Upper lobe of left lung (tissue), 6 donors: Measurements from ENCODE around the gene BABAM2. TPM values are rescaled to one million over a fixed set of nuclear protein-coding genes. Genes with fewer than 3 reads are reported as not detected.
"Not testable (repeated sequence)": the region's sequence is repeated elsewhere in the genome, so short reads cannot be mapped to it uniquely, and the experiment has no call there.

Source experiments
- ATAC-seq, 2 donors: fragments of 200-7000 bp; cut with Tn5 transposase; one replicate each; pipeline ENCODE4 v1.9.1; 2022; ENCODE audit warnings: mild to moderate bottlenecking in 2 of 2, moderate library complexity in 2 of 2; ENCODE audit not compliant: low FRiP score in 2 of 2
- DNase-seq, 2 donors: peaks; one replicate each; pipeline ENCODE4 v3.0.0-alpha.2; 2019 to 2020
- H3K27ac ChIP-seq, 4 donors: fragments of 200-600 bp; sonication (generic); one replicate each; pipeline ENCODE4 v1.5.1; 2016 to 2019
- H3K27me3 ChIP-seq, 4 donors: fragments of 200-600 bp; sonication (generic); one replicate each; pipeline ENCODE4 v1.5.1; 2017 to 2019
- H3K36me3 ChIP-seq, 4 donors: fragments of 200-600 bp; sonication (generic); one replicate each; pipeline ENCODE4 v1.5.1; 2016 to 2019
- H3K4me1 ChIP-seq, 4 donors: fragments of 200-600 bp; sonication (generic); one replicate each; pipeline ENCODE4 v1.5.1; 2018 to 2019
- H3K4me3 ChIP-seq, 4 donors: fragments of 200-600 bp; sonication (generic); one replicate each; pipeline ENCODE4 v1.5.1; 2017 to 2019; ENCODE audit warnings: mild to moderate bottlenecking in 2 of 4, moderate library complexity in 1 of 4
- H3K9me3 ChIP-seq, 4 donors: fragments of 200-600 bp; sonication (generic); one replicate each; pipeline ENCODE4 v1.5.1; 2018 to 2019
- CTCF ChIP-seq, 6 experiments: fragments of 450-650 bp in 4 of 6; fragments of 200-600 bp in 2 of 6; sonication (generic) in 2 of 6; IDR thresholded peaks; one replicate each; pipeline ENCODE4 v1.5.1; 2016 to 2019; ENCODE audit warnings: antibody characterized with exemption in 6 of 6
- EP300 ChIP-seq, 4 donors: sonication (generic); formaldehyde crosslinking; IDR thresholded peaks; one replicate each; pipeline ENCODE4 v1.5.1; 2017; ENCODE audit warnings: antibody characterized with exemption in 4 of 4, control low read depth in 2 of 4
- POLR2A ChIP-seq, 4 donors: fragments of 450-650 bp; IDR thresholded peaks; one replicate each; pipeline ENCODE4 v1.5.1; 2016 to 2017; ENCODE audit warnings: antibody characterized with exemption in 4 of 4, mild to moderate bottlenecking in 2 of 4
- POLR2AphosphoS5 ChIP-seq, 2 donors: sonication (generic); formaldehyde crosslinking; IDR thresholded peaks; one replicate each; pipeline ENCODE4 v1.5.1; 2017; ENCODE audit warnings: antibody characterized with exemption in 2 of 2
- WGBS, 2 donors: methylation state at CpG; one replicate each; pipeline ENCODE4 v1.1.5; 2017 to 2018; 5-methylcytosine and 5-hydroxymethylcytosine counted together
- total RNA-seq, 6 donors: library from RNA; depleted of rRNA in 4 of 6; stranded (reverse); fragments of >200 nt in 4 of 6; gene quantifications; one replicate each; pipeline versions ENCODE4 v1.1.0 to v1.2.1, GENCODE V29; 2016 to 2021
- donor health status: DM: no; HTN: no; CAD: no; lungs with moderate emphysema.
- donor health status: DM: no; HTN: yes; CAD: no; lungs with severe emphysema.

The BABAM2 gene
- total RNA-seq, 6 donors from 2014 or later = 23.0 to 44.0 (median 38.2) TPM

- H3K4me1 ChIP-seq = peaks cover 0 to 6% (median 0%) of the 10 kb centered on the region in 4 donors
- no peaks in the 10 kb centered on the region for H3K27me3 ChIP-seq
- no peak for DNase-seq
- no peaks in the 10 kb centered on the region for H3K9me3 ChIP-seq
- TF ChIP-seq CTCF (IDR thresholded peaks at IDR 0.05) (no peak), POLR2AphosphoS5 (IDR thresholded peaks at IDR 0.05) (no peak), POLR2A (IDR thresholded peaks at IDR 0.05) (no peak), EP300 (IDR thresholded peaks at IDR 0.05) (no peak)
- WGBS, 2 donors = 76 to 80% methylated on average over 13 to 14 of the region's 14 CpGs
- peak in 1 of 2 donors; percentile 74 for ATAC-seq
- no peaks in the 10 kb centered on the region for H3K36me3 ChIP-seq
- no peak overlapping the region for H3K27ac ChIP-seq
- H3K4me3 ChIP-seq = no peak overlapping the region
These were observed 437.7 kb downstream of the BABAM2 start for GRCh38 chr2:28327956-28328922.

- no peak for DNase-seq
- TF ChIP-seq EP300 (IDR thresholded peaks at IDR 0.05) (no peak), CTCF (IDR thresholded peaks at IDR 0.05) (no peak), POLR2A (IDR thresholded peaks at IDR 0.05) (no peak), POLR2AphosphoS5 (IDR thresholded peaks at IDR 0.05) (no peak)
- no peak for ATAC-seq
- no peak overlapping the region for H3K4me3 ChIP-seq
- H3K9me3 ChIP-seq = no peaks in the 10 kb centered on the region
- H3K27ac ChIP-seq = no peak overlapping the region
- H3K36me3 ChIP-seq = no peaks in the 10 kb centered on the region
- peaks cover 0 to 6% (median 0%) of the 10 kb centered on the region in 4 donors for H3K4me1 ChIP-seq
- WGBS, 2 donors = 88 to 98% methylated on average over 5 of the region's 5 CpGs
- no peaks in the 10 kb centered on the region for H3K27me3 ChIP-seq
These were observed 438.7 kb downstream of the BABAM2 start for GRCh38 chr2:28329184-28329583.

DNA sequence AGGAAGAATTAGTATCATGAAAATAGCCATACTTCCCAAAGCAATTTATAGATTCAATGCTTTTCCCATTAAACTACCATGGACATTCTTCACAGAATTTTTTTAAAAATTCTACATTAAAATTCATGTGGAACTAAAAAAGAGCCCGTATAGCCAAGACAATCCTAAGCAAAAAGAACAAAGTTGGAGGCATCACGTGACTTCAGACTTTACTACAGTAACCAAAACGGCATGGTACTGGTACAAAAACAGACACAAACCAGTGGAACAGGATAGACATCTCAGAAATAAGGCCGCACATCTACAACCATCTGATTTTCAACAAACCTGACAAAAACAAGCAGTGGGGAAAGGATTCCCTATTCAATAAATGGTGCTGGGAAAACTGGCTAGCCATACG is 440.2 kb downstream of the BABAM2 start:
- H3K27me3 ChIP-seq, H3K4me3 ChIP-seq, H3K27ac ChIP-seq, H3K9me3 ChIP-seq, DNase-seq, H3K36me3 ChIP-seq, ATAC-seq, H3K4me1 ChIP-seq: not testable (repeated sequence)
- WGBS, 2 donors = 76 to 78% methylated on average over 5 of the region's 5 CpGs

GRCh38 chr2:28331797-28332196 is 441.3 kb downstream of the BABAM2 start:
- DNase-seq, ATAC-seq, H3K27ac ChIP-seq, H3K27me3 ChIP-seq, H3K9me3 ChIP-seq, H3K4me3 ChIP-seq, H3K4me1 ChIP-seq, H3K36me3 ChIP-seq: not testable (repeated sequence)
- WGBS, 2 donors = 96 to 100% methylated on average over 3 of the region's 3 CpGs

DNA sequence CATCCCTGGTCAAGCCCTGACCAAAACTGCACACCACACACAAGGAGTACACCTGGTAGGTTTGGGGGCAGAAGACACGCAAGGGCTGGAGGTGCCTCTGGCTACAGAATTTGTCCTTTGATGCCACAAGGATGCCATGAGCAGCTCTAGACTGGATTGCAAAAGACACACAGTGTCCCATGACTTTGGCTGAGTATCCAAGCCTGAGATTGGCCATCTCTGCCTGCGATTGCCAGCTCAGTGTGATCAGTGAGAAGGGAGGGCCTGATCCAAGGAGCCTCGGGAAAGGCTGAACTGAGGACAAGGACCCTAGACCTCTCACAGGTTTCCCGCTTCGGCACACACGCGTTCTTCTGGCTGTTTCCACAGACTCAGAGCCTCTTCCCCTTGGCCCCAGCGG is 442.2 kb downstream of the BABAM2 start:
- Histone ChIP-seq H3K27ac (no peak overlapping the region), H3K27me3 (no peaks in the 10 kb centered on the region), H3K36me3 (no peaks in the 10 kb centered on the region), H3K4me3 (no peak overlapping the region), H3K9me3 (no peaks in the 10 kb centered on the region), H3K4me1 (peaks cover 0 to 4% (median under 1%) of the 10 kb centered on the region in 4 donors)
- DNase-seq (no peak), ATAC-seq (no peak)
- WGBS, 2 donors = 97 to 100% methylated on average over 3 to 8 of the region's 8 CpGs
- TF ChIP-seq POLR2A (IDR thresholded peaks at IDR 0.05) (no peak), EP300 (IDR thresholded peaks at IDR 0.05) (no peak), POLR2AphosphoS5 (IDR thresholded peaks at IDR 0.05) (no peak), CTCF (IDR thresholded peaks at IDR 0.05) (no peak)
